H9 (cell line): ENCODE results near the gene CDH8. TPM values are rescaled to one million over a fixed set of nuclear protein-coding genes. Genes with fewer than 3 reads are reported as not detected.

Experiments
- DNase-seq: peaks from one replicate; pipeline ENCODE4 v3.0.0-alpha.2; 2017
- H2AFZ ChIP-seq: one replicate; pipeline ENCODE4 v1.6.1; 2013; ENCODE audit warnings: mild to moderate bottlenecking, low read length, control low read depth, moderate library complexity
- H2AK5ac ChIP-seq: 2 replicates; pipeline ENCODE4 v1.6.1; 2013; ENCODE audit warnings: low read length, control low read depth, mixed read lengths; ENCODE audit not compliant: insufficient read length
- H2BK120ac ChIP-seq: one replicate; pipeline ENCODE4 v1.6.1; 2013; ENCODE audit warnings: low read depth, mild to moderate bottlenecking, low read length, control low read depth, inconsistent platforms; ENCODE audit not compliant: poor library complexity, severe bottlenecking
- H2BK12ac ChIP-seq: 2 replicates; pipeline ENCODE4 v1.6.1; 2013; ENCODE audit warnings: low read length, control low read depth, mixed read lengths, low read depth; ENCODE audit not compliant: insufficient read length
- H2BK15ac ChIP-seq: 2 replicates; pipeline ENCODE4 v1.6.1; 2013; ENCODE audit warnings: low read depth, low read length, control low read depth
- H2BK20ac ChIP-seq: one replicate; pipeline ENCODE4 v1.6.1; 2013; ENCODE audit warnings: low read depth, mild to moderate bottlenecking, low read length, control low read depth, inconsistent platforms; ENCODE audit not compliant: poor library complexity, severe bottlenecking
- H2BK5ac ChIP-seq: 2 replicates; pipeline ENCODE4 v1.6.1; 2013; ENCODE audit warnings: low read length, control low read depth, mixed read lengths; ENCODE audit not compliant: insufficient read length
- H3K14ac ChIP-seq: 2 replicates; pipeline ENCODE4 v1.6.1; 2013; ENCODE audit warnings: low read length, control low read depth; ENCODE audit not compliant: insufficient read depth
- H3K18ac ChIP-seq: 2 replicates; pipeline ENCODE4 v1.6.1; 2013; ENCODE audit warnings: low read depth, mild to moderate bottlenecking, mixed read lengths, low read length, control low read depth; ENCODE audit not compliant: insufficient read length
- H3K23ac ChIP-seq: 2 replicates; pipeline ENCODE4 v1.6.1; 2013; ENCODE audit warnings: low read length, control low read depth, mixed read lengths, low read depth; ENCODE audit not compliant: insufficient read length
- H3K23me2 ChIP-seq: 2 replicates; pipeline ENCODE4 v1.6.1; 2013; ENCODE audit warnings: low read depth, mild to moderate bottlenecking, mixed read lengths, low read length, control low read depth; ENCODE audit not compliant: insufficient read length, poor library complexity, severe bottlenecking
- H3K27ac ChIP-seq: 2 replicates; pipeline ENCODE4 v1.5.1; 2013; ENCODE audit warnings: low read length, control low read depth, mixed read lengths, low read depth; ENCODE audit not compliant: insufficient read length
- H3K27me3 ChIP-seq: 2 replicates; pipeline ENCODE4 v1.6.1; 2013; ENCODE audit warnings: low read length, control low read depth, inconsistent platforms; ENCODE audit not compliant: insufficient read depth
- H3K4ac ChIP-seq: 2 replicates; pipeline ENCODE4 v1.6.1; 2013; ENCODE audit warnings: low read depth, mild to moderate bottlenecking, control low read depth, inconsistent platforms, low read length, moderate library complexity
- H3K4me1 ChIP-seq: 2 replicates; pipeline ENCODE4 v1.6.1; 2013; ENCODE audit warnings: low read length, control low read depth, inconsistent platforms; ENCODE audit not compliant: insufficient read depth
- H3K4me2 ChIP-seq: 2 replicates; pipeline ENCODE4 v1.6.1; 2013; ENCODE audit warnings: low read length, control low read depth, mixed read lengths; ENCODE audit not compliant: insufficient read length, insufficient read depth
- H3K56ac ChIP-seq: 2 replicates; pipeline ENCODE4 v1.6.1; 2013; ENCODE audit warnings: low read depth, mild to moderate bottlenecking, mixed read lengths, low read length, control low read depth; ENCODE audit not compliant: insufficient read length
- H3K79me1 ChIP-seq: 2 replicates; pipeline ENCODE4 v1.6.1; 2013; ENCODE audit warnings: low read depth, mild to moderate bottlenecking, moderate library complexity, low read length, control low read depth, inconsistent platforms; ENCODE audit not compliant: insufficient read depth, poor library complexity, severe bottlenecking
- H3K79me2 ChIP-seq: 2 replicates; pipeline ENCODE4 v1.6.1; 2013; ENCODE audit warnings: low read length, control low read depth, inconsistent platforms; ENCODE audit not compliant: insufficient read depth
- H3K9ac ChIP-seq: 2 replicates; pipeline ENCODE4 v1.6.1; 2013; ENCODE audit warnings: low read length, control low read depth, mixed read lengths; ENCODE audit not compliant: insufficient read length; ENCODE audit errors: extremely low read depth
- H3K9me3 ChIP-seq: one replicate; pipeline ENCODE4 v1.6.1; 2013; ENCODE audit warnings: low read depth, low read length, inconsistent platforms; ENCODE audit not compliant: control insufficient read depth
- H3T11ph ChIP-seq: one replicate; pipeline ENCODE4 v1.6.1; 2013; ENCODE audit warnings: mild to moderate bottlenecking, low read length, control low read depth, inconsistent platforms
- H4K20me1 ChIP-seq: one replicate; pipeline ENCODE4 v1.6.1; 2013; ENCODE audit not compliant: control insufficient read depth, insufficient read length, insufficient read depth
- H4K5ac ChIP-seq: 2 replicates; pipeline ENCODE4 v1.6.1; 2013; ENCODE audit warnings: low read depth, mild to moderate bottlenecking, mixed read lengths, low read length, control low read depth; ENCODE audit not compliant: insufficient read length
- H4K8ac ChIP-seq: replicated peaks from 2 replicates; pipeline ENCODE4 v1.6.1; 2013; ENCODE audit warnings: low read length, control low read depth, mixed read lengths, low read depth; ENCODE audit not compliant: insufficient read length
- H4K91ac ChIP-seq: 2 replicates; pipeline ENCODE4 v1.6.1; 2013; ENCODE audit warnings: low read depth, mild to moderate bottlenecking, moderate library complexity, mixed read lengths, low read length, control low read depth; ENCODE audit not compliant: insufficient read length
- H3K27ac Mint-ChIP-seq, 3 experiments: 2 replicates in 2 of 3; 3 replicates in 1 of 3; pipeline ENCODE4 v1.8.0; 2020 to 2021; ENCODE audit warnings: mixed read lengths in 3 of 3, mild to moderate bottlenecking in 1 of 3, moderate library complexity in 1 of 3
- H3K27me3 Mint-ChIP-seq: 2 replicates; pipeline ENCODE4 v1.8.0; 2021; ENCODE audit warnings: low read depth, mild to moderate bottlenecking, moderate library complexity, mixed read lengths
- H3K36me3 Mint-ChIP-seq, 3 experiments: 2 replicates in 2 of 3; 3 replicates in 1 of 3; pipeline ENCODE4 v1.8.0; 2020 to 2021; ENCODE audit warnings: low read depth in 3 of 3, mixed read lengths in 3 of 3; ENCODE audit not compliant: insufficient read depth in 1 of 3
- H3K4me1 Mint-ChIP-seq, 2 experiments: 2 replicates each; pipeline ENCODE4 v1.8.0; 2020; ENCODE audit warnings: mixed read lengths in 2 of 2
- H3K4me3 Mint-ChIP-seq, 2 experiments: 2 replicates in 1 of 2; 3 replicates in 1 of 2; pipeline ENCODE4 v1.8.0; 2020 to 2021; ENCODE audit warnings: mild to moderate bottlenecking in 2 of 2, mixed read lengths in 2 of 2, moderate library complexity in 1 of 2
- H3K9me3 Mint-ChIP-seq, 2 experiments: 2 replicates in 1 of 2; 3 replicates in 1 of 2; pipeline ENCODE4 v1.8.0; 2020; ENCODE audit warnings: mild to moderate bottlenecking in 2 of 2, mixed read lengths in 2 of 2, moderate library complexity in 1 of 2
- CTCF ChIP-seq: fragments of 200-600 bp; sonication (generic); conservative IDR thresholded peaks from 3 replicates; pipeline ENCODE4 v1.8.0; 2021; ENCODE audit warnings: antibody characterized with exemption, mild to moderate bottlenecking
- WGBS: extraction: QIAGEN DNeasy Blood & Tissue Kit; methylation state at CpG from one replicate; pipeline ENCODE4 v1.1.7; 2013; ENCODE audit warnings: missing lambda C conversion rate, low lambda C conversion rate, mixed read lengths; ENCODE audit not compliant: insufficient read length; ENCODE audit errors: extremely low coverage; 5-methylcytosine and 5-hydroxymethylcytosine counted together
- total RNA-seq: library from RNA; stranded (reverse); gene quantifications from 2 replicates; pipeline ENCODE4 v1.2.1, GENCODE V29; 2021

Gene CDH8
- total RNA-seq, 1 experiment from 2014 or later = 12.0 TPM

GRCh38 chr16:61834082-61834481 lies 202.2 kb downstream of the CDH8 start:
- Histone ChIP-seq H4K20me1 (no peaks in the 10 kb centered on the region), H3K4me2 (no peak overlapping the region), H3T11ph (no peak overlapping the region), H3K18ac (no peak overlapping the region), H2AK5ac (no peak overlapping the region), H3K23me2 (no peaks in the 10 kb centered on the region), H2BK120ac (no peak overlapping the region), H3K27me3 (no peaks in the 10 kb centered on the region), H3K56ac (no peak overlapping the region), H3K27ac (no peak overlapping the region), H3K79me2 (no peaks in the 10 kb centered on the region), H4K91ac (no peak overlapping the region), H2AFZ (no peak overlapping the region), H3K23ac (no peak overlapping the region), H3K14ac (no peak overlapping the region), H3K9me3 (no peaks in the 10 kb centered on the region), H2BK20ac (no peak overlapping the region), H2BK15ac (no peak overlapping the region), H3K9ac (no peak overlapping the region), H4K5ac (no peak overlapping the region), H4K8ac (no peak overlapping the region), H2BK5ac (no peak overlapping the region), H3K79me1 (no peaks in the 10 kb centered on the region), H3K4ac (no peak overlapping the region), H2BK12ac (no peak overlapping the region), H3K4me1 (peaks cover 6% of the 10 kb centered on the region; the same call in 1 of the 2 replicates)
- Mint-ChIP-seq H3K4me1 (peaks cover 24 to 25% of the 10 kb centered on the region in 2 experiments), H3K36me3 (no peaks in the 10 kb centered on the region; a peak in 1 of 7 replicates), H3K9me3 (no peaks in the 10 kb centered on the region; a peak in 1 of 5 replicates), H3K27me3 (no peaks in the 10 kb centered on the region), H3K4me3 (no peak overlapping the region), H3K27ac (no peak overlapping the region)
- no peak for DNase-seq
- TF ChIP-seq CTCF = no peak
- WGBS = no CpG with 5 or more reads among the region's 2 CpGs
